HG03439 (cell line): ENCODE data around the gene DHRS3.

Experiments used
- ATAC-seq: cut with Tn5 transposase; IDR thresholded peaks from one replicate; pipeline ENCODE4 v1.9.1; 2021; ENCODE audit warnings: mild to moderate bottlenecking, moderate library complexity; ENCODE audit not compliant: unreplicated experiment

DHRS3 gene

DNA sequence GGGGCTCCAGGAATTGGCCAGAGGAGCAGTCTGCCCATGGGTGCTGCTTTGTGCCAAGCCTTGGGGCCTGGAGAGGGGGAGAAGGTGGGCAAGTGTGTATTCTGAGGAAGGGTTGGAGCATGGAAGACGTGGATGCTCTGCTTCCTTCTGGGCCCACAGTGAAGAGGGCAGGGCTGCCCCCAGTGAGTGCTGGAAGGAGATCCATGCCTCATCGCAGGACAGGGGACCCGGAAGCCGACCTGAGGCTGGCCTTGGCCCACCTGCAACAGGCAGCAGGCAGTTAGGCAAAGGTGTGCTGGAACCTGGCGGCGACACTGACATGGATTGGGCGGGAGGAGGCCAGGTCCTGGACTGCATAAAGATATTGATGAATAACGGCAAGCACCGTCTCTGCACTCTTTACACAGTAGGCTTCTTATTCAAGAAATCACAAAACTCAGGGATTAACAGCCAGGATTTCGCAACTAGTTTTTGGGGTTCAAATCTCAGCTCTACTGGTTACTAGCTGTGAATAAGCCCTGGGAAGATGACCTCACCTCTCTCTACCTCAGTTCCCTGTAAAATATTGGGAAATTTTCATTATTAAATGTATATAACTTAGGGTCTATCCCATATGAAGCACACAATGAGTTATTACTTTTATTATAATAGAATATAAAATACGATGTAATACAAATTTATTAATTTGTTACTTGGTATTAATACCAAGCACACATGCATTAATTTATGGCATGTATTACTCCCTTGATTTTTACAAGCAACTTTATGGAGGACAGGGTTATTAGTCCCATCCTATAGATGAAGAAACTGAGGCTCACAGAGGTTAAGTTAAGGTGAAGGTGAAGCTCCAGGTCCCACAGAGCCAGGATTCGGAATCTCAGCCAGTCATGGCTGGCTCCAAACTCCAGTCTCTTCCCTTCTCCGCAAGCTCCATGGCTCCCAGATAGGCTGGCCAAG, 62.3 kb downstream of the DHRS3 start:
- no peak for ATAC-seq

DNA sequence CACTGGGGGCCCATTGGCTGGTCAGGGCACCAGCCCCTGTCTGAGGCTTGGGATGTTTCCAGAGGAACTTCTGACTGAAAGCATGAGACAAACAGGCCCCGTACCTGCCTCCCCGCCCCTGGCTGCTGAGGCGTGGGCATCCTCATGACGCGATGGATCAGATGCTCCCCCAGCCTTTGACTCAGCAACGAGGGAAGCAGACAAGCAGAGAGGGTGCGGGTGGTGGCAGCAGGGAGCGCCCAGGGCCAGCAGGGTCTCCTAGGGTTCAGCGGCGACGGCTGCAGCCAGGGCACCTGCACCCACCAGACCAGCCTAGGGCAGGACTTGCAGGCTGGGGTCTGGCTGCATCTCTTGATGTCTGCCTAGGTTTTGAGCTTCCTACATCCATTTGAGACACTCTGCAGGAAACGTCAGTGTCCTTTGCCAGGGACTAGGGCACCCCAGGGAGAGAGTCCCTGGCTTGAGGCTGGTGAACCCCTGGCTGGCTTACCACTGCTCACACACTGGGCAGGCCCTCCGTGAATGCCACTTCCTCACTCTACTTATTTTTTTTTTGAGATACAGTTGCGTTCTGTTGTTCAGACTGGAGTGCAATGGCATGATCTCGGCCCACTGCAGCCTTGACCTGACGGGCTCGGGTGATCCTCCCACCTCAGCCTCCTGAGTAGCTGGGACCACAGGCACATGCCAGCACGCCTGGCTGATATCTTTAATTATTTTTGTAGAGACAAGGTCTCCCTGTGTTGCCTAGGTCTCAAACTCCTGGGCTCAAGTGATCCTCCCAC, 63.3 kb downstream of the DHRS3 start:
- ATAC-seq, result no peak

DNA sequence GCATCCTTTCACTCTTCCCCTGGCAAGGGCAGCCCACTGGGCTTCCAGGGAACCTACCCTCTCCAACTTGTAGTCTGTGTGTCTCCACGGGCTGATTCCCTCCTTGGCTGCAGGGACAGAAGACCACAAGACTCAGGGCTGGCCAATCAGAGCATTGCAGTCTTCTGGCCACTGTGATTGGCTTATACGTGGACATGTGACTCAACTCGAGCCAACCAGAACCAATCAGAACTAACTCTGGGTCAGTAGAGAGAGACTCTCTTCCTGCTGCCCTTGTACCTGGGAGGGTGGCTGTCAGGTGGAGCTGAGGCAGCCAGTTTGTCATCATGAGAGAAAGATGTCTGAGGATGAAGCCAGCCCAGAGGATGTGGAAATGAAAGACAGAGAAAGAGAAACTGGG, 64.0 kb downstream of the DHRS3 start:
- no peak for ATAC-seq

GRCh38 chr1:12552951-12553921, 64.8 kb downstream of the DHRS3 start:
- ATAC-seq, result no peak

GRCh38 chr1:12552111-12552888, 65.7 kb downstream of the DHRS3 start:
- no peak for ATAC-seq

GRCh38 chr1:12551584-12551983, 66.4 kb downstream of the DHRS3 start:
- ATAC-seq, result no peak

- ATAC-seq, result no peak
Observed at GRCh38 chr1:12549460-12550349, 68.3 kb downstream of the DHRS3 start.

GRCh38 chr1:12548973-12549459, 69.0 kb downstream of the DHRS3 start:
- no peak for ATAC-seq

GRCh38 chr1:12548279-12548972, 69.6 kb downstream of the DHRS3 start:
- no peak for ATAC-seq

GRCh38 chr1:12547586-12548225, 70.3 kb downstream of the DHRS3 start:
- ATAC-seq, result no peak

DNA sequence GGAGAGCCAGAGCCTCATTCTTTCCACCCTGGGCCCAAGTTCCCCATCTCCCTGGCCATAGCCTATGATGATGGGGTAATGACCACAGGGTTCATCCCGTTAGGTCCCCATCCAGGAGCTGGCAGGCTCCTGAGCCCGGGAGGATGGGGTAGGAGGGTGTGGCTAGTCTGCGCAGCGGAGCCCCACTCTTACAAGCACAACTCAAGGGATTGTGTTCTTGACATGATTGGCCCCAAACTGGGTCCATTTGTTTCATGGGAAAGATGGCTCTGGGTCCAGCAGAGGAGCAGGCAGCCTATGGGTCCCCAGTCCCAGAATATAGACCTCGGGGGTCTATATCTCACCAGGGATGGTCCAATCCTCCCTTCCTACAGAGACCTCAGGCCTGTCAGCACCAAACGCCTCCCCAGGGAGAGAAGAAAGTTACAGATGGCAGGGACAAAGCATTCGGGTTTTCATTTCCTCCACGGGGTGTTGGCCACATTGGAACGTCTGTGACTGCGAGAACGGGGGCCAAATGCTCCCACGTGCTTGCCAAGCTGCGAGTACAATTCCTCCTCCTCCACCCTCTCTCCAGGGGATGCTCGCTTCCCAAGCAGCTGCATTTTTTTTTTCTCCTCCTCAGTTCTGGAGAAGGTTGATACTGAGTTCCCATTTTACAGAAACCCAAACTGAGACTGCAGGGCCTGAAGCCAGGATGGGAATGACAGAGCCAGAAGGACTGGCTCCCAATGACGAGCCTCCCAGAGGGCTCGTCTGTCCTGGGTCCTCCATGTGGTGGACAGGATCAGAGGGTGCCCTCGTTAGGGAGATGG, 71.0 kb downstream of the DHRS3 start:
- ATAC-seq, result no peak

GRCh38 chr1:12544992-12545391, 73.0 kb downstream of the DHRS3 start:
- ATAC-seq, result no peak

GRCh38 chr1:12544357-12544756, 73.7 kb downstream of the DHRS3 start:
- no peak for ATAC-seq

DNA sequence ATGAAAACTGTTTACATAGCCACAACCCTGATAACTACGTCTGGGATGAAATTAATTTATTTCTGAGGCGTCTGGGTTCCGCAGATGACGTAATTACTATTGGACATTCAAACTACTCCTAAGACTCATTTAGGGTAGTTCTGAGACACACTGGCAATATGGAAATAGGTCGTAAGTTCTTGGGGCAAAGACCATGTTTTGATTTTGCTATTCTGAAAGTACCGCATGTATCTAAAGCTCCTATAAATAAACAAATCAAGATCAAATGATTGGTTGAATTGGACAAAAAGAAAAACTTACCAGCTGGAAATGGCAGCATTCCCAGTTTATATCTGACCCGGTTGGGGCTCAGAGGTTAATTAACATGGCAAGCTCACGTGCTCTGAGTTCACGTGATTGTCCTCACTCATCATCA, 74.3 kb downstream of the DHRS3 start:
- no peak for ATAC-seq

DNA sequence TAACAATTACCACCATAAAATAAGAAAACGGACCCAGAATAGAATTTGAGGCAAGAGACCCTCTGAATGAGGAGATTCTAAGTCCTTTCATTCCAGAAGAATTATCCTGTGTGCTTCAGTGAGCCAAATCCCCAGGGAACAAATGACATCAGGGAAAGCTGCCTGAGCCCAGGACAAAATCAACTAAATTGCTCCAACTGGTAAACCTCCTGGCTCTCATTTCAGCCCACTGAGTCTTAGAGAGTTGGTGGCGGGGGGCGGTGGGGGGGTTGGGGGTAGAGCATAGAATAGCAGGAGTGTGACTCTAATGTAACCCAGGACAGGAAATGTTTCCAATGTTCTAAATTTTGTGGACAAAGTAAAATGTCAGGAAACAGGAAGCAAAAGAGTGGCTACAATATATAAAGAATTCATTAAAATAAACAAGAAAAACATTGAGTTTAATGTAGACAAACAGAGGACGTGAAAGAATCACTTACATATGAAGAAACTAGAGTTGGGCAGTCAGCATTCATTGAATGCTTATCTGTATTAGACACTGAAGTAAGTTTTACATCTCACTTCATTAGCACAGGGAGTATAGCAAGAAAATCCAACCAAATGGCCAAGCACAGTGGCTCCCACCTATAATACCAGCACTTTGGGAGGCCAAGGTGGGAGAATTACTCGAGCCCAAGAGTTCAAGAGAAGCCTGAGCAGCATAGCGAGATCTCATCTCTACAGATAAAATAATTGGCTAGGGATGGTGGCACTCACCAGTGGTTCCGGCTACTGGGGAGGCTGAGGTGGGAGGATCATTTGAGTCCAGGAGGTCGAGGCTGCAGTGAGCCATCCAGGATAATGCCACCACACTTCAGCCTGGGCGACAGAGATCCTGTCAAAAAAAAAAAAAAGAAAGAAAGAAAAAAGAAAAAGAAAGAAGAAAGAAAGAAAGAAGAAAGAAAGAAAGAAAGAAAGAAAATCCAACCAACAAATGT, 75.1 kb downstream of the DHRS3 start:
- ATAC-seq, result no peak

GRCh38 chr1:12542138-12542465, 75.9 kb downstream of the DHRS3 start:
- ATAC-seq, result no peak
